Testis (tissue), 3 donors: ENCODE results near the gene CRYGN. TPM values are rescaled to one million over a fixed set of nuclear protein-coding genes. Genes with fewer than 3 reads are reported as not detected.

ENCODE experiments used
- DNase-seq: peaks from one replicate; pipeline ENCODE4 v3.0.0-alpha.2; 2019
- H3K27ac ChIP-seq, 2 donors: fragments of 200-600 bp; sonication (generic); one replicate each; pipeline ENCODE4 v1.5.1; 2019
- H3K27me3 ChIP-seq: fragments of 200-600 bp; sonication (generic); one replicate; pipeline ENCODE4 v1.5.1; 2019
- H3K36me3 ChIP-seq: fragments of 200-600 bp; sonication (generic); one replicate; pipeline ENCODE4 v1.5.1; 2017; ENCODE audit warnings: low read depth; ENCODE audit errors: missing control alignments
- H3K4me1 ChIP-seq: fragments of 200-600 bp; sonication (generic); one replicate; pipeline ENCODE4 v1.5.1; 2019
- H3K4me3 ChIP-seq, 2 donors: fragments of 200-600 bp; sonication (generic); one replicate each; pipeline ENCODE4 v1.5.1; 2017 to 2019
- H3K9me3 ChIP-seq: fragments of 200-600 bp; sonication (generic); one replicate; pipeline ENCODE4 v1.5.1; 2017
- CTCF ChIP-seq, 3 experiments: fragments of 450-650 bp in 2 of 3; fragments of 200-600 bp in 1 of 3; sonication (generic) in 1 of 3; IDR thresholded peaks; one replicate each; pipeline ENCODE4 v1.5.1; 2016 to 2019; ENCODE audit warnings: antibody characterized with exemption in 3 of 3, mild to moderate bottlenecking in 2 of 3, moderate library complexity in 1 of 3
- POLR2A ChIP-seq: fragments of 450-650 bp; IDR thresholded peaks from one replicate; pipeline ENCODE4 v1.6.1; 2017; ENCODE audit warnings: antibody characterized with exemption, mild to moderate bottlenecking, moderate library complexity
- WGBS, 2 donors: methylation state at CpG; one replicate each; pipeline ENCODE4 v1.1.5; 2018; 5-methylcytosine and 5-hydroxymethylcytosine counted together
- intact Hi-C: fragments of 100-400 bp; cut with DNase I; formaldehyde crosslinking; loops from one replicate; pipeline ENCODE4 v1.15.1; 2023; ENCODE audit warnings: low total_unique reads
- polyA plus RNA-seq: library from polyadenylated mRNA; stranded (reverse); fragments of 350-450 nt; fragmentation: Illumina TruSeq; extraction: RNeasy Lipid Tissue Mini Kit (QIAGEN cat#74804); gene quantifications from one replicate; pipeline ENCODE4 v1.2.3, GENCODE V29; 2014; ENCODE audit warnings: low read depth, low replicate concordance; ENCODE audit not compliant: insufficient read depth
- total RNA-seq, 2 donors: library from RNA; depleted of rRNA; stranded (reverse); fragments of >200 nt; gene quantifications; one replicate each; pipeline ENCODE4 v1.2.3, GENCODE V29; 2016

Gene CRYGN
- total and polyA plus RNA-seq, 3 donors from 2014 or later: 0.44 to 1.7 (median 0.62) TPM

GRCh38 chr7:151383638-151384351 is 56.1 kb downstream of the CRYGN start:
- intact Hi-C loops: no loop called here
- WGBS, 2 donors: 86% methylated on average over 15 of the region's 15 CpGs
- H3K4me3 ChIP-seq: no peak overlapping the region

GRCh38 chr7:151382079-151382885 is 57.7 kb downstream of the CRYGN start:
- 32 to 42% methylated on average over 23 to 37 of the region's 37 CpGs for WGBS, 2 donors
- intact Hi-C loops: no loop called here
- H3K27me3 ChIP-seq: no peaks in the 10 kb centered on the region
- H3K9me3 ChIP-seq: no peaks in the 10 kb centered on the region
- no peak for DNase-seq
- H3K36me3 ChIP-seq: no peaks in the 10 kb centered on the region
- peaks cover 19% of the 10 kb centered on the region for H3K4me1 ChIP-seq
- TF ChIP-seq POLR2A: no peak
- no peak for TF ChIP-seq CTCF (IDR thresholded peaks at IDR 0.05)
- H3K27ac ChIP-seq: no peak overlapping the region
- H3K4me3 ChIP-seq: peak overlapping the region in 1 of 2 donors; percentile 43

More at GRCh38 chr7:151383638-151384351, 56.1 kb downstream of the CRYGN start:
- H3K27ac ChIP-seq: no peak overlapping the region
- no peaks in the 10 kb centered on the region for H3K27me3 ChIP-seq
- H3K36me3 ChIP-seq: no peaks in the 10 kb centered on the region
- peaks cover 22% of the 10 kb centered on the region for H3K4me1 ChIP-seq
- DNase-seq: no peak
- TF ChIP-seq CTCF (IDR thresholded peaks at IDR 0.05): no peak
- no peak for TF ChIP-seq POLR2A
- H3K9me3 ChIP-seq: no peaks in the 10 kb centered on the region

GRCh38 chr7:151381348-151382078 is 58.4 kb downstream of the CRYGN start:
- no peak overlapping the region for H3K27ac ChIP-seq
- intact Hi-C loops: no loop called here
- 5 to 21% methylated on average over 11 to 51 of the region's 83 CpGs for WGBS, 2 donors

GRCh38 chr7:151381098-151381347 is 58.9 kb downstream of the CRYGN start:
- no peak overlapping the region for H3K27ac ChIP-seq
- no peaks in the 10 kb centered on the region for H3K9me3 ChIP-seq
- peaks cover 14% of the 10 kb centered on the region for H3K4me1 ChIP-seq
- TF ChIP-seq POLR2A (no peak), CTCF (IDR thresholded peaks at IDR 0.05) (no peak)
- no peaks in the 10 kb centered on the region for H3K27me3 ChIP-seq
- 3 to 20% methylated on average over 7 of the region's 7 CpGs for WGBS, 2 donors
- H3K4me3 ChIP-seq: peak overlapping the region in 1 of 2 donors; percentile 43
- no peaks in the 10 kb centered on the region for H3K36me3 ChIP-seq
- no peak for DNase-seq
- intact Hi-C loops: no loop called here

More at GRCh38 chr7:151381348-151382078, 58.4 kb downstream of the CRYGN start:
- H3K4me1 ChIP-seq: peaks cover 14% of the 10 kb centered on the region
- TF ChIP-seq POLR2A: no peak
- no peaks in the 10 kb centered on the region for H3K27me3 ChIP-seq
- H3K9me3 ChIP-seq: no peaks in the 10 kb centered on the region
- DNase-seq: no peak
- no peaks in the 10 kb centered on the region for H3K36me3 ChIP-seq
- peak overlapping the region; percentile 18 to 43 for H3K4me3 ChIP-seq
